C4-2B (cell line): ENCODE data around the gene TREML2.

ENCODE experiments used
- ZFX ChIP-seq: fragments of 450-650 bp; IDR thresholded peaks from 2 replicates; pipeline ENCODE4 v1.6.1; 2017
- TF ChIP-seq, protein P1 (sequence below): fragments of 450-650 bp; conservative IDR thresholded peaks from 2 replicates; pipeline ENCODE4 v1.5.1; 2017; ENCODE audit warnings: mild to moderate bottlenecking

DNA sequence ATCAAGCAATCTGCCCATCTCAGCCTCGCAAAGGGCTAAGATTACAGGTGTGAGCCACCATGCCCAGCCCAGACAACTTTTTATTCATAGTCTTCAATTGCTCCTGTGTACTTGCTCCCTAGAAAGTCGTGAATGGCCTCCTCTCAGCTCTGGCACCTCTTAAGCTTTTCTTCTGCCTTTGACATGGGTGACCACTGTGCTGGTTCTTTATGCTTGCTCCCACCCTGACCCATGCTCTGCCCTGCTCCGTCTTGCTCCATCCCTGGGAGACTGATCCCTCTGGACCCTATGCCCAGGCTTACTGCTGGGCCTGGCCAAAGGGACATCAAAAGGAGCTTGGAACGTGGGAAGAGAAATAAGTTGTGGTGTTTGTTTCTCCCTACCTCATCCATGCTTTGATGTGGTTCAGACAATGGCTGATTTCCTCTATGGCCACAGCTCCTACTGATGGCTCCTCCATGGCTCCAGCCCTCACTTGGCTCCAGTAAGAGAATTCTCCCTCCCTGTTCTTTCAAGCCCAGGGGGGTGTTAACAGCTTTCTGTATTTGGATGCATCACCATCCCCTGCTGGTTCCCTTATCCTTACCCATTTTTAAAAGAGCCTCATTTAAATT is 30.3 kb downstream of the TREML2 start:
- TF ChIP-seq, protein P1, sequence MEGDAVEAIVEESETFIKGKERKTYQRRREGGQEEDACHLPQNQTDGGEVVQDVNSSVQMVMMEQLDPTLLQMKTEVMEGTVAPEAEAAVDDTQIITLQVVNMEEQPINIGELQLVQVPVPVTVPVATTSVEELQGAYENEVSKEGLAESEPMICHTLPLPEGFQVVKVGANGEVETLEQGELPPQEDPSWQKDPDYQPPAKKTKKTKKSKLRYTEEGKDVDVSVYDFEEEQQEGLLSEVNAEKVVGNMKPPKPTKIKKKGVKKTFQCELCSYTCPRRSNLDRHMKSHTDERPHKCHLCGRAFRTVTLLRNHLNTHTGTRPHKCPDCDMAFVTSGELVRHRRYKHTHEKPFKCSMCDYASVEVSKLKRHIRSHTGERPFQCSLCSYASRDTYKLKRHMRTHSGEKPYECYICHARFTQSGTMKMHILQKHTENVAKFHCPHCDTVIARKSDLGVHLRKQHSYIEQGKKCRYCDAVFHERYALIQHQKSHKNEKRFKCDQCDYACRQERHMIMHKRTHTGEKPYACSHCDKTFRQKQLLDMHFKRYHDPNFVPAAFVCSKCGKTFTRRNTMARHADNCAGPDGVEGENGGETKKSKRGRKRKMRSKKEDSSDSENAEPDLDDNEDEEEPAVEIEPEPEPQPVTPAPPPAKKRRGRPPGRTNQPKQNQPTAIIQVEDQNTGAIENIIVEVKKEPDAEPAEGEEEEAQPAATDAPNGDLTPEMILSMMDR: no peak
- no peak for TF ChIP-seq ZFX
